ENCODE results near the gene FBXO3. TPM values are rescaled to one million over a fixed set of nuclear protein-coding genes. Genes with fewer than 3 reads are reported as not detected.

The FBXO3 gene
- total and polyA plus RNA-seq, 9 donors = 25.2 to 43.0 (median 33.8) TPM

DNA sequence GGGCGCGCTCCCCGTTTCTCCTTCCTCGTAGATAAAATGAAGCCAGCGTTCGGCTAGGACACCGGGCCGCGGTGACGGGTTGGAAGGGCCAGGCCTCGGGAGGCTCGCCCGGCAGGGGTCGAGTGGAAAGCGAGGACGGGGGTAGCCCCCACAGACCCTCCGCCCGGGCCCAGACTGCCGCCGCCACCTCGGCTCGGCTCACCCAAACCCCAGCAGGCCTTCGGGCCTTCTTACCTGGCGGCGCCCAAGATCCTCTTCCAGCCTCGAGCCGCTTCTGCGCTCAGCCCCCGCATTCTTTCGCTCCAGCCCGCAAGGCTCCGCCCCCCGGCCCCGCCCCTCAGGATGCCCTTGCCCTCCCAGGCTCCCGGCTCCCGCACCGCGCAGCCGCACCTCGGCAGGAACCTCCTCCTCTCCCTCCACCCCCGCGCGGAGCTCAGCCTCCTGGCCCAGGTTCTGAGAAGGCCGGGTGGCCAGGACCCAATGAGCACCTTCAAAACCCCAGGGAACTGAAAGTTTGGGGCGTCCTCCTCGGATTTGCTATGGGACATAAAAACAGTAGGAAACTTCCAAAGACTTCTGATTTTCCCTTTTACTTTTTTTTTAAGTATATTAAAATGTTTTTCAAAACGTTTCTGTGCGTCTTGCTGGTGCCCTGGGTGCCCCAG, 38.0 kb downstream of the FBXO3 start, which contains the start of gene CD59:
TSS of gene CD59 (minus strand) at position 276 of the 665 bp plus-strand sequence. CDS start 13,978 bp downstream, outside the sequence.
- WGBS, 3 donors = 1% methylated on average over 48 of the region's 48 CpGs
- Histone ChIP-seq H3K27ac (peak within 1 kb of the TSS; percentile 74 to 75), H3K4me1 (ENCODE audit: insufficient read depth) (peaks cover 5% of the 10 kb centered on the region), H3K4me3 (peak within 1 kb of the TSS; percentile 89), H3K27me3 (no peaks in the 10 kb centered on the region), H3K9me3 (no peaks in the 10 kb centered on the region), H3K36me3 (no peaks in the 10 kb centered on the region)
- intact Hi-C loops (cut with DNase I) = no loop called here
- TF ChIP-seq POLR2A (IDR thresholded peaks at IDR 0.05) (peak; percentile 76), EP300 (IDR thresholded peaks at IDR 0.05) (no peak)
- DNase-seq = peak; percentile 96 to 98 (median 97)

DNA sequence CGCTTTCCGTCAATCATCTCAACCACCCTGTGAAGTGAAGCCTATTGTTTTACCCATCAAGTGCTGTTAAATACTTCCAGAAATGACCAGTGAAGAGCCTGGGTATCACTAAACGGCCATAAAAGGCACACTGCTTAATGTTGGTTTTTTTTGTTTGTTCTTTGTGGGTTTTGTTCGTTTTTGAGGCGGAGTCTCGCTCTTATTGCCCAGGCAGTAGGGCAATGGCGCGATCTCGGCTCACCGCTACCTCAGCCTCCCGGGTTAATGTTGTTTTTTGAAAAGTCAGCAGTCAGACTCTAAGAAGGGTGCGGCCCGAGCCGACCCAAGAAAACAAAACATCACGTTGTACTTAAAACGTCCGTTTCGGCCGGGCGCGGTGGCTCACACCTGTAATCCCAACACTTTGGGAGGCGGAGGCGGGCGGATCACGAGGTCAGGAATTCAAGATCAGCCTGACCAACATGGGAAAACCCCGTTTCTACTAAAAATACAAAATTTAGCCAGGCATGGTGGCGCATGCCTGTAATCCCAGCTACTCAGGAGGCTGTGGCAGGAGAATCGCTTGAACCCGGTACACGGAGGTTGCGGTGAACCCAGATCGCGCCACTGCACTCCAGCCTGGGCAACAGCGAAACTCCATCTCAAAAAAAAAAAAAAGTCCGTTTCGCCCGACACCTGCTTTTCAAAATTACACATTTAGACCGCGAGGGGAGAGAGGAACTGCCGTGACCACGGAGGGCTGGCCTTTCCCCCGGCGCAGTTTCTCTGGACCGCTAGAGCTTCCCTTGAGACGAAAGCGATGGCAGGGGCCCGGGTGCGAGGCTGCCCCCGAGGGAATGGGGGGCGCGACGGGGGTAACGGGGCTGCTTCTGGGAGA, 38.8 kb downstream of the FBXO3 start:
- intact Hi-C loops (cut with DNase I) = no loop called here
- no peaks in the 10 kb centered on the region for H3K36me3 ChIP-seq
- 1 to 2% (median 2%) methylated on average over 53 of the region's 53 CpGs for WGBS, 3 donors
- peak overlapping the region; percentile 74 to 75 for H3K27ac ChIP-seq
- H3K4me1 ChIP-seq (ENCODE audit: insufficient read depth) = peaks cover 6% of the 10 kb centered on the region
- no peaks in the 10 kb centered on the region for H3K9me3 ChIP-seq
- no peaks in the 10 kb centered on the region for H3K27me3 ChIP-seq
- DNase-seq = peak in 4 of 5 donors; percentile 26 to 52 (median 38)
- TF ChIP-seq POLR2A (IDR thresholded peaks at IDR 0.05) = no peak
- TF ChIP-seq, protein P1, sequence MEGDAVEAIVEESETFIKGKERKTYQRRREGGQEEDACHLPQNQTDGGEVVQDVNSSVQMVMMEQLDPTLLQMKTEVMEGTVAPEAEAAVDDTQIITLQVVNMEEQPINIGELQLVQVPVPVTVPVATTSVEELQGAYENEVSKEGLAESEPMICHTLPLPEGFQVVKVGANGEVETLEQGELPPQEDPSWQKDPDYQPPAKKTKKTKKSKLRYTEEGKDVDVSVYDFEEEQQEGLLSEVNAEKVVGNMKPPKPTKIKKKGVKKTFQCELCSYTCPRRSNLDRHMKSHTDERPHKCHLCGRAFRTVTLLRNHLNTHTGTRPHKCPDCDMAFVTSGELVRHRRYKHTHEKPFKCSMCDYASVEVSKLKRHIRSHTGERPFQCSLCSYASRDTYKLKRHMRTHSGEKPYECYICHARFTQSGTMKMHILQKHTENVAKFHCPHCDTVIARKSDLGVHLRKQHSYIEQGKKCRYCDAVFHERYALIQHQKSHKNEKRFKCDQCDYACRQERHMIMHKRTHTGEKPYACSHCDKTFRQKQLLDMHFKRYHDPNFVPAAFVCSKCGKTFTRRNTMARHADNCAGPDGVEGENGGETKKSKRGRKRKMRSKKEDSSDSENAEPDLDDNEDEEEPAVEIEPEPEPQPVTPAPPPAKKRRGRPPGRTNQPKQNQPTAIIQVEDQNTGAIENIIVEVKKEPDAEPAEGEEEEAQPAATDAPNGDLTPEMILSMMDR (IDR thresholded peaks at IDR 0.05) = no peak
- TF ChIP-seq EP300 (IDR thresholded peaks at IDR 0.05) = no peak
- H3K4me3 ChIP-seq = peak overlapping the region; percentile 89

DNA sequence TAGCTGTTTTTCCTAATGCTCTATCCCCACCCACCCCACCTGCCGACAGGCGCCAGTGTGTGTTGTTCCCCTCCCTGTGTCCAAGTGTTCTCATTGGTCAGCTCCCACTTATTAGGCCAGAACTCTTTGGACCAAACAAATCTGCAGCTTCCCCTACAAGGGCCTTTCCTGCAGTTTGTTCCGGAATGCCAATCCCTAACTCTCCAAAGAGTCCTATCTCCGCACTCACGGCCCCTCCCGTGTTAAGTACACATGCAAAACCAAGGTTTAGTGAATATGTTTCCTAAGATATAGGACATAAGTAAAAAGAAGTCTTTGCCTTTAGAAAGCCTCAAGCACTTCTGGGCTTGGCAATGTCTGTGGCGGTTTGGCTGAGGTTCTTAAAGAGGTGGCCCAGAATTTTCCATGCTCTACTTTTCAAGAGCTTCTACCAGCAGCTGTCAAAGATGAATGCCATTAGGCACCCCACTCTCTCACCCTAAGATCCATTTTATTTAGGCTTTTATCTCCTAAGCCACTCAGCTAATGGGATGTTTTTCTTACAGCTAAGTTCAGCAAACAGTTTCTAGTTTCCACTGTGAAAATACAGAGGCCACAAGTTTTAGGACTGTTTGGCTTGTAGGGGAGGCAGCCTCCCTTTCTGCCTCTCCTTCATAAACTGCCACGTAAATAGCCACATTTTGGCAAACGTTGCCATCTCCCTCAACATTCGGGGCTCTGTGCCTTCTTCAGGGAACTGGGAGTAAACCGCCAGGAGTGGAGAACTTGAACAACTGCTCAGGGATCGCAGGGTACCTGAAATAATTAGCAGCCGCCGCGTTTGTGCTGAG, 39.7 kb downstream of the FBXO3 start:
- no peaks in the 10 kb centered on the region for H3K27me3 ChIP-seq
- peak in 1 of 5 donors; percentile 43 for DNase-seq
- peak overlapping the region in 1 of 2 donors; percentile 74 for H3K27ac ChIP-seq
- 10 to 19% (median 12%) methylated on average over 15 of the region's 15 CpGs for WGBS, 3 donors
- H3K9me3 ChIP-seq = no peaks in the 10 kb centered on the region
- H3K4me1 ChIP-seq (ENCODE audit: insufficient read depth) = peaks cover 6% of the 10 kb centered on the region
- intact Hi-C loops (cut with DNase I) = no loop called here
- H3K36me3 ChIP-seq = no peaks in the 10 kb centered on the region
- peak overlapping the region; percentile 89 for H3K4me3 ChIP-seq
- TF ChIP-seq EP300 (IDR thresholded peaks at IDR 0.05) (no peak), POLR2A (IDR thresholded peaks at IDR 0.05) (no peak)
- TF ChIP-seq, protein P1 (IDR thresholded peaks at IDR 0.05) = no peak

DNA sequence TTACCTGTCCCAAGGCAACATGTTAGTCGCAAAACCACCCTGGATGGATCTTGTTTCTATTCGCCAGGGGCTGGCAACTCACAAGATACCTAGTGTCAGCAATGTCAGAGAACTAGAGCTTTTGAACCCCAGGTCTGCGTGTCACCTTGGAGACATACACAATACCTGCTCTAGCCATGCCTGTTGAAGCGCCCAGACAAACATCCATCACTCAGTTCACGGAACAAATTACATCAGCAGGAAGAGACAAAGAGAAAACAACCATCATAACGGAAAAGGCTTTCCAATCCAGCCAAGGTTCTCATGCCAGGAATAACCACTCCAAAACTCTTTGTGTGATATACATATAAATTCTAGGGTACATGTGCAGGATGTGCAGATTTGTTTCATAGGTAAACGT, 40.3 kb downstream of the FBXO3 start:
- WGBS, 3 donors = 77 to 80% (median 77%) methylated on average over 7 of the region's 7 CpGs
- intact Hi-C loops (cut with DNase I) = no loop called here
- H3K4me1 ChIP-seq (ENCODE audit: insufficient read depth) = peaks cover 6% of the 10 kb centered on the region
- H3K27ac ChIP-seq = no peak overlapping the region
- no peaks in the 10 kb centered on the region for H3K36me3 ChIP-seq
- DNase-seq = no peak
- no peaks in the 10 kb centered on the region for H3K9me3 ChIP-seq
- peak overlapping the region; percentile 89 for H3K4me3 ChIP-seq
- TF ChIP-seq EP300 (IDR thresholded peaks at IDR 0.05) (no peak), POLR2A (IDR thresholded peaks at IDR 0.05) (no peak)
- TF ChIP-seq, protein P1 (IDR thresholded peaks at IDR 0.05) = no peak
- H3K27me3 ChIP-seq = no peaks in the 10 kb centered on the region
